Mesendoderm (in vitro differentiated cells): Measurements from ENCODE around the gene SLCO4A1.

Source experiments
- DNase-seq: peaks from one replicate; pipeline ENCODE4 v3.0.0; 2013
- H2AK5ac ChIP-seq: 2 replicates; pipeline ENCODE4 v1.6.1; 2013; ENCODE audit warnings: low read length, inconsistent platforms
- H2BK120ac ChIP-seq: 2 replicates; pipeline ENCODE4 v1.6.1; 2013; ENCODE audit warnings: low read depth, mild to moderate bottlenecking, low read length, moderate library complexity, mixed read lengths
- H2BK15ac ChIP-seq: replicated peaks from 2 replicates; pipeline ENCODE4 v1.6.1; 2013; ENCODE audit warnings: low read depth, mild to moderate bottlenecking, moderate library complexity
- H2BK5ac ChIP-seq: 2 replicates; pipeline ENCODE4 v1.6.1; 2013; ENCODE audit warnings: low read length, inconsistent platforms
- H3K18ac ChIP-seq: 2 replicates; pipeline ENCODE4 v1.6.1; 2013; ENCODE audit warnings: mild to moderate bottlenecking, low read length, mixed read lengths
- H3K23ac ChIP-seq: one replicate; pipeline ENCODE4 v1.6.1; 2013; ENCODE audit warnings: low read length
- H3K27ac ChIP-seq: 2 replicates; pipeline ENCODE4 v1.5.1; 2013; ENCODE audit warnings: low read depth, mild to moderate bottlenecking, inconsistent platforms, low read length, moderate library complexity
- H3K27me3 ChIP-seq: 2 replicates; pipeline ENCODE4 v1.6.1; 2013; ENCODE audit warnings: low read length, control low read depth, mild to moderate bottlenecking, inconsistent platforms; ENCODE audit not compliant: insufficient read depth, poor library complexity
- H3K36me3 ChIP-seq: 2 replicates; pipeline ENCODE4 v1.6.1; 2013; ENCODE audit warnings: low read length, inconsistent platforms; ENCODE audit not compliant: control insufficient read depth, insufficient read depth
- H3K4ac ChIP-seq: one replicate; pipeline ENCODE4 v1.6.1; 2013; ENCODE audit warnings: low read depth, mild to moderate bottlenecking, low read length, moderate library complexity
- H3K4me1 ChIP-seq: 2 replicates; pipeline ENCODE4 v1.6.1; 2013; ENCODE audit warnings: low read depth, low read length, inconsistent platforms; ENCODE audit not compliant: control insufficient read depth
- H3K4me2 ChIP-seq: 2 replicates; pipeline ENCODE4 v1.6.1; 2013; ENCODE audit warnings: low read length
- H3K4me3 ChIP-seq: 2 replicates; pipeline ENCODE4 v1.5.1; 2013; ENCODE audit warnings: mild to moderate bottlenecking, low read length
- H3K56ac ChIP-seq: one replicate; pipeline ENCODE4 v1.6.1; 2013; ENCODE audit warnings: low read length
- H3K79me1 ChIP-seq: 2 replicates; pipeline ENCODE4 v1.6.1; 2013; ENCODE audit warnings: low read length, inconsistent platforms
- H3K79me2 ChIP-seq: 2 replicates; pipeline ENCODE4 v1.6.1; 2013; ENCODE audit warnings: mild to moderate bottlenecking, low read length; ENCODE audit not compliant: control insufficient read depth, insufficient read depth
- H3K9ac ChIP-seq: 2 replicates; pipeline ENCODE4 v1.6.1; 2013; ENCODE audit warnings: low read length, inconsistent platforms
- H4K5ac ChIP-seq: one replicate; pipeline ENCODE4 v1.6.1; 2013; ENCODE audit warnings: low read length
- H4K8ac ChIP-seq: one replicate; pipeline ENCODE4 v1.6.1; 2013; ENCODE audit warnings: low read depth, mild to moderate bottlenecking, control low read depth, low read length, moderate library complexity
- WGBS: extraction: QIAGEN DNeasy Blood & Tissue Kit; methylation state at CpG from one replicate; pipeline ENCODE4 v1.1.7; 2013; ENCODE audit warnings: low lambda C conversion rate, missing lambda C conversion rate; ENCODE audit not compliant: insufficient coverage; ENCODE audit errors: extremely low coverage; 5-methylcytosine and 5-hydroxymethylcytosine counted together

The SLCO4A1 gene

GRCh38 chr20:62656919-62657588 lies 14.8 kb downstream of the SLCO4A1 start:
- WGBS = no CpG with 5 or more reads among the region's 37 CpGs
- H3K79me2 ChIP-seq = no peaks in the 10 kb centered on the region
- no peak for DNase-seq

GRCh38 chr20:62657589-62657942 lies 15.3 kb downstream of the SLCO4A1 start:
- Histone ChIP-seq H2AK5ac (no peak overlapping the region), H2BK15ac (no peak overlapping the region), H3K79me2 (no peaks in the 10 kb centered on the region), H4K8ac (no peak overlapping the region), H3K9ac (no peak overlapping the region), H3K4ac (no peak overlapping the region), H3K4me3 (no peak overlapping the region), H2BK120ac (no peak overlapping the region), H2BK5ac (no peak overlapping the region), H4K5ac (no peak overlapping the region), H3K4me2 (no peak overlapping the region), H3K79me1 (no peaks in the 10 kb centered on the region), H3K23ac (no peak overlapping the region), H3K18ac (no peak overlapping the region), H3K56ac (no peak overlapping the region), H3K27me3 (no peaks in the 10 kb centered on the region), H3K4me1 (no peaks in the 10 kb centered on the region), H3K36me3 (no peaks in the 10 kb centered on the region), H3K27ac (no peak overlapping the region)
- WGBS = no CpG with 5 or more reads among the region's 7 CpGs
- no peak for DNase-seq

More at GRCh38 chr20:62656919-62657588, 14.8 kb downstream of the SLCO4A1 start:
- Histone ChIP-seq H3K79me1 (no peaks in the 10 kb centered on the region), H2BK120ac (no peak overlapping the region), H4K5ac (no peak overlapping the region), H3K27me3 (no peaks in the 10 kb centered on the region), H2BK15ac (no peak overlapping the region), H3K27ac (no peak overlapping the region), H4K8ac (no peak overlapping the region), H2AK5ac (no peak overlapping the region), H3K4ac (no peak overlapping the region), H3K9ac (no peak overlapping the region), H3K4me2 (no peak overlapping the region), H3K56ac (no peak overlapping the region), H2BK5ac (no peak overlapping the region), H3K23ac (no peak overlapping the region), H3K4me1 (no peaks in the 10 kb centered on the region), H3K36me3 (no peaks in the 10 kb centered on the region), H3K4me3 (no peak overlapping the region), H3K18ac (no peak overlapping the region)

- no CpG with 5 or more reads among the region's 19 CpGs for WGBS
Measured at GRCh38 chr20:62657956-62658355, 15.7 kb downstream of the SLCO4A1 start.

GRCh38 chr20:62658593-62659178 lies 16.4 kb downstream of the SLCO4A1 start:
- Histone ChIP-seq H2BK5ac (no peak overlapping the region), H2BK15ac (no peak overlapping the region), H4K5ac (no peak overlapping the region), H3K23ac (no peak overlapping the region), H2AK5ac (no peak overlapping the region), H2BK120ac (no peak overlapping the region), H3K27me3 (no peaks in the 10 kb centered on the region), H3K18ac (no peak overlapping the region), H3K79me2 (no peaks in the 10 kb centered on the region), H3K4me3 (no peak overlapping the region), H3K4me1 (no peaks in the 10 kb centered on the region), H3K79me1 (no peaks in the 10 kb centered on the region), H3K27ac (no peak overlapping the region), H3K4ac (no peak overlapping the region), H3K4me2 (no peak overlapping the region), H3K56ac (no peak overlapping the region), H3K36me3 (no peaks in the 10 kb centered on the region), H3K9ac (no peak overlapping the region), H4K8ac (no peak overlapping the region)
- no peak for DNase-seq
- whole genome bisulfite sequencing = no CpG with 5 or more reads among the region's 25 CpGs

More at GRCh38 chr20:62657956-62658355, 15.7 kb downstream of the SLCO4A1 start:
- H3K4me3 ChIP-seq = no peak overlapping the region
- H4K8ac ChIP-seq = no peak overlapping the region
- H3K27me3 ChIP-seq = no peaks in the 10 kb centered on the region
- H2BK15ac ChIP-seq = no peak overlapping the region
- H3K18ac ChIP-seq = no peak overlapping the region
- H3K9ac ChIP-seq = no peak overlapping the region
- H3K56ac ChIP-seq = no peak overlapping the region
- no peaks in the 10 kb centered on the region for H3K79me2 ChIP-seq
- no peak overlapping the region for H3K4me2 ChIP-seq
- H3K4ac ChIP-seq = no peak overlapping the region
- H3K4me1 ChIP-seq = no peaks in the 10 kb centered on the region
- no peak overlapping the region for H3K27ac ChIP-seq
- H4K5ac ChIP-seq = no peak overlapping the region
- no peak overlapping the region for H3K23ac ChIP-seq
- DNase-seq = no peak
- H2AK5ac ChIP-seq = no peak overlapping the region
- no peaks in the 10 kb centered on the region for H3K79me1 ChIP-seq
- H3K36me3 ChIP-seq = no peaks in the 10 kb centered on the region
- H2BK5ac ChIP-seq = no peak overlapping the region
- no peak overlapping the region for H2BK120ac ChIP-seq

GRCh38 chr20:62659488-62660239 lies 17.4 kb downstream of the SLCO4A1 start:
- Histone ChIP-seq H3K27ac (no peak overlapping the region), H3K79me2 (no peaks in the 10 kb centered on the region), H3K9ac (no peak overlapping the region), H3K23ac (no peak overlapping the region), H3K79me1 (no peaks in the 10 kb centered on the region), H2AK5ac (no peak overlapping the region), H2BK120ac (no peak overlapping the region), H3K18ac (no peak overlapping the region), H3K4me3 (no peak overlapping the region), H3K36me3 (no peaks in the 10 kb centered on the region), H3K4me2 (no peak overlapping the region), H3K4ac (no peak overlapping the region), H3K4me1 (no peaks in the 10 kb centered on the region), H3K27me3 (no peaks in the 10 kb centered on the region), H2BK5ac (no peak overlapping the region), H4K5ac (no peak overlapping the region), H4K8ac (no peak overlapping the region), H2BK15ac (no peak overlapping the region), H3K56ac (no peak overlapping the region)
- no peak for DNase-seq
- no CpG with 5 or more reads among the region's 29 CpGs for WGBS
